Measurements from ENCODE around the gene NANS.
"Not testable (repeated sequence)": the region's sequence is repeated elsewhere in the genome, so short reads cannot be mapped to it uniquely, and the experiment has no call there.

Gene NANS

DNA sequence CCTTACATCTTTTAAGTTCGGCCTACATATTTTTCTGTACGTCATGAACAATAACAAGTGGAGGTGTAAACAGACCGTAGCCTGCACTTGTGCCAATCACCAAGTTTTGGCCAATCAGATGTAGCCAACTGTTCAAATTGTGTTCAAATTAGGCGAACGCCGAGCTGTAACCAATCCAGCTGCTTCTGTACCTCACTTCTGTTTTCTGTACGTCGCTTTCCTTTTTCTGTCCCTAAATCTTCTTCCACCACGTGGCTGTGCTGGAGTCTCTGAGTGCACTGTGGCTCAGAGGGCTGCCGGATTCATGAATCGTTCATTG, 36.0 kb downstream of the NANS start:
- Histone ChIP-seq H3K4me3 (no peak overlapping the region), H3K27ac (peak overlapping the region in 7 of 21 experiments; percentile 17 to 71 (median 50))

DNA sequence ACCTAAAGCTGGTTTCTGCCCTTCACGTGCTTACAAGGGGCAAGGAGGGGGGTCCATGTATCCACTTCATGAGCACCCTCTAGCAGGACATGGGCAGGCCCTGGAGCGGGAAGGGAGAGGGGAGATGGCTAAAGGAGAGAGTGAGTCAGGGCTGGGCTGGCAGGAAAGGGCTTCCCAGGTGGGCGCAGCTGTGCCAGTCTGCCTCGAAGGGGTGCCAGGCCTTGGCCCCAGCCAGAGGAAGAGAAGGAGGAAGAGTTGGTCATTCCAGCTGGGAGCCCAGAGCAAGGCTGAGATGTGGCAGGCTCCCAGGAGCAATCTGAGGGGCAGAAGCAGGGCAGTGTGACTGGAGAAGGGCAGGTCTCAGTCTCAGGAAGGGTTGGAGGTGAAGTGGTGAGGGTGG, 37.8 kb downstream of the NANS start:
- Histone ChIP-seq H3K27ac (peak overlapping the region in 2 of 21 experiments; percentile 42 to 44), H3K4me3 (no peak overlapping the region)

DNA sequence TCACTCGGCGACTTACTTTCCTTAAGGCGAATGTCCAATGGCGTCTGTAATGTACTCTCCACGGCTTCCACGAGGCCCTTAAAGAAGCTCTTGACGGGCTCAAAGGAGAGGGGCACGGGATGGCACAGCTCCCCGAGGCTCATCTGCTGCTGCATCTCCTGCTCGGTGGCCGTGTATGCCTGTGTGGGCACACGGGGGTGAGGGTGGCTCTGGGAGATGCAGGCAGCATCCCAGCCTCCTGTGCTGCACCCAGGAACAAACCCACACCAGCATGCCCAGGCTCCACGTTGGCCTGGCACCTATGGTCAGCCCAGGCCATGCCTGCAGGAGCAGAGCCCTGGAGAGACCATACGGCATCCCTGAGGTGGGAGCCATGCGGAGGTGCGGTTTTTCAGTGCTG, 38.3 kb downstream of the NANS start:
- H3K27ac ChIP-seq = peak overlapping the region in 1 of 21 experiments; percentile 44
- H3K4me3 ChIP-seq = no peak overlapping the region

DNA sequence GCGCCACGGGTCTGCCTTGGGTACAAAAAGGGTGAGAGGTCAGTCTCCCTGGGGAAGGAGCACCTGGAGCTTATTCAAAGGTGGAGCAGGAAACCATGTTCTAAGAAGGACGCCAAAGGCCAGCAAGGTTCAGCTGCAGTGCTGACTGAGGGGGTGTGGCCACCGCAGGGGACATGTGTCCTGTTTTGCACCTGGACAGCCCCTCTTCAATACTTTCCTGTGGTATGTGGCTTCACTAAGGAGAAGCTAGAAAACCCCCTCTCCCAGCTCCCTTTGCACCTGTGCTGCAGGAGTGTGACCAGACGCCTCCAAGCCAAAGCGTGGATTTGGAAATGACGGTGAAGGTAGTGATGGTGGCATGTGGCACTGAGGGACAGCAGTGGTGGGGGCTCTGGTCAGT, 38.9 kb downstream of the NANS start:
- Histone ChIP-seq H3K27ac (no peak overlapping the region), H3K4me3 (no peak overlapping the region)

DNA sequence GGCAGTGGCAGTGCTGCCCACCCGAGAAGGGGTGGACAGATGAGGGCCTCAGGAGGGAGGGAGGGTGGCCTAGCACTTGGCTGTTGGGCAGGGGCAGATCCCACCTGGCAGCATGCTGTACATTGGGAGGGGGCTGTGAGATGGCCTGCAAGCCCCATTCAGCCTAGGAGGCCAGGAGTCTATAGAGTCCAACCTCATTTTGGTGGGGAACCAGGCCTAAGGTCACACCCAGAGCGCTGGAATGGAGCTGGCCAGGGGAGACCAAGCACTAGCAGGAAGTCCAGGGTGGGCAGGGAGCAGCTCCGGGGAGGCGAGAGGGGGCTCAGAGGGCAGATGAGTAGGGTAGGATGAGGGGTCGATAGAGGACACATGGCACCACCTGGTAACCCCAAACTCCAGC, 39.6 kb downstream of the NANS start:
- H3K27ac ChIP-seq = peak overlapping the region in 2 of 21 experiments; percentile 76 to 93
- H3K4me3 ChIP-seq = no peak overlapping the region

DNA sequence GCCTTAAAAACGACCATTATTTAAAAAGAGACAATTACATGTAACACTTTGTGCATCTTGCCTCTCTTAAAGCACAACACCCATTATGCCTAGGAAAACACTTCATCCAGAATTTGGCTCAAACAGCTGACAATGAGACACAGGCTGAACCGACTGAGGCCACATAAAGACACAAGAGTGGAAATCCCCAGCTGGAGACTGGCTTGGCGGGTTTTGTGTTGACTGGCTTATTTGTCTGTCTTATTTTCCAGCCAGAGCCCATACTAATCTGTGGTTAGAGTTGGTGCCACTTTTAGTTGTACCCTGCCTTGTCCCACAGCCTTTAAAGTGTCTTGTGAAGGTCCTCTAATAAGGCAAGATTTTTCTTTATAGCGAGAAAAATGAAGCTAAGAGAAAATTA, 41.3 kb downstream of the NANS start:
- H3K27ac ChIP-seq = peak overlapping the region in 13 of 21 experiments; percentile 6 to 93 (median 50)

DNA sequence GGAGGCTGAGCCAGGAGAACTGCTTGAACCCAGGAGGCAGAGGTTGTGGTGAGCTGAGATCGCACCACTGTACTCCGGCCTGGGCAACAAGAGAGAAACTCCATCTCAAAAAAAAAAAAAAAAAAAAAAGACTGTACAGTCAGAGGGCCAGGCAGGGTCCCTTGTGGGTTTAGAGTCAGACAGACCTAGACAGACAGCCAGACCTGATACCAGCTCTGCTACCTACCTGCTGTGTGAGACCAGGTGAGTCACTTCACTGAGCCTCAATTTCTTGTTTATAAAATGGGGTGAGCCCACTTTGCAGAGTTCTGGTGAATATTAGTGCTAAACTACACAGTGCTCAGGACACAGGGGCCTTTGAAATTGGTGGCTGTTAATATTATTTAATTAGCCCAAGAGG, 42.8 kb downstream of the NANS start:
- Histone ChIP-seq H3K27ac (peak overlapping the region in 11 of 21 experiments; percentile 1 to 93 (median 59)), H3K4me3 (no peak overlapping the region)

More for the DNA sequence above, 41.3 kb downstream of the NANS start:
- H3K4me3 ChIP-seq = no peak overlapping the region

DNA sequence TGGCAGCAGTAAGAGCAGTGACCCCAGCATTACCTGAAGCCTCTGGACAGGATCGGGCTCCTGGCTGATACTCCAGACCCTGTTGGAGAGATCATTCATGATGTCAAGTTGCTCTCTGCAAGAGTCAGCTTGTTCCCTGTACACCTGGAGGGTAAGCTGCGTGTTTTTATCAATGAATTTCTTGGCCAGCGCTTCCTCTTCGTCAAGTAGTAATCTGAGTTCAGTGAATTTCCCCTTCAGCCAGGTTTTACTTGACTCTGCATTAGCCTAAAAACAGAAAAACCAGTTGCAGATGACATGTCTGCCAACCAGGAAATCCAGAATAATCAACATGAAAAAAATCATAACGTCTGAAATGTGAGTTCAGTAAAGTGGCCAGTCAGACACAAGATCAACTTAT, 43.4 kb downstream of the NANS start:
- Histone ChIP-seq H3K4me3 (no peak overlapping the region), H3K27ac (peak overlapping the region in 10 of 21 experiments; percentile 1 to 93 (median 60))

DNA sequence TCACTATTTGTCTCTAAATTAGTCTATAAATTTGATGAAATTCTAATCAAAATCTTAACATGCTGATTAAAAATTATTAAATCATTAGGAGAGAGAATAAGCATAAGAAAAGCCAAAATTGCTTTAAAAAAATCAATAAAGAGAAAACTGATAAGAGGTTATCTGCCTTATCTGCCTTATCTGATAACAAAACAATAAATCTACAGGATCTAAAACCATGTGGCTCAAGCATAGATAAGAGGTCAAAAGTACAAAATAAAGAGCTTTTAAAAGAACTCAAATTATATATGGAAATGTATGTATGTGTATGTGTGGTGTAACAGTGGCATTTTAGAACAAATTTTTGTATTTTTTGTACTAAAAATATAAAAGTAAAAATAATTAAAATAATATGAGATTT, 43.9 kb downstream of the NANS start:
- Histone ChIP-seq H3K27ac (peak overlapping the region in 8 of 21 experiments; percentile 14 to 93 (median 72)), H3K4me3 (no peak overlapping the region)

DNA sequence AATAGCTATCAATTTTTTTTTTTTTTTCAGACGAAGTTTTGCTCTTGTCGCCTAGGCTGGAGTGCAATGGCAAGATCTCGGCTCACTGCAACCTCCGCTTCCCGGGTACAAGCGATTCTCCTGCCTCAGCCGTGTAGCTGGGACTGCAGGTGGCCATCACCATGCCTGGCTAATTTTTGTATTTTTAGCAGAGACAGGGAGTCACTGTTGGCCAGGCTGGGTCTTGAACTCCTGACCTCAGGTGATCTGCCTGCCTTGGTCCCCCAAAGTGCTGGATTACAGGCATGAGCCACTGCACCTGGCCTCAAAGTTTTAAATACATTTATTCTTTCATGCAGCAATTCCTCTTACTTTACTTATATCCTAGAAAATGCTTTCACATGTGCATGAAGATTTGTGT, 44.9 kb downstream of the NANS start:
- peak overlapping the region in 10 of 21 experiments; percentile 11 to 93 (median 66) for H3K27ac ChIP-seq

DNA sequence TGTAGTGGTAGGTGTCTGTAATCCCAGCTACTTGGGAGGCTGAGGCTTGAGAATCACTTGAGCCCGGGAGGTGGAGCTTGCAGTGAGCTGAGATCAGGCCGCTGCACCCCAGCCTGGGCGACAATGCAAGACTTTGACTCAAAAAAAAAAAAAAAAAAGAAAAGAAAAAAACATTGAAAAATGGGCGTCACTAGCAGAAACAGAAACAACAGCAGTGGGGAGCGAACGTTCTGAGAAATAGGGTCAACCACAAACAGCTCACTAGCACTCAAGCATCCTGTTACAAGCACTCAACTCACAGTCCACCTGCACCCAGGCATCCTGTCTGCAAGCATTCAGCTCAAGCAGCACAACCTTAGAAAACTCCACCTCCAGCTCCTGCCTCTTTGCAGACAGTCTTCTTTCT, 45.3 kb downstream of the NANS start:
- H3K4me3 ChIP-seq = no peak overlapping the region
- H3K27ac ChIP-seq = peak overlapping the region in 12 of 21 experiments; percentile 8 to 93 (median 62)

More for the DNA sequence above, 44.9 kb downstream of the NANS start:
- no peak overlapping the region for H3K4me3 ChIP-seq

DNA sequence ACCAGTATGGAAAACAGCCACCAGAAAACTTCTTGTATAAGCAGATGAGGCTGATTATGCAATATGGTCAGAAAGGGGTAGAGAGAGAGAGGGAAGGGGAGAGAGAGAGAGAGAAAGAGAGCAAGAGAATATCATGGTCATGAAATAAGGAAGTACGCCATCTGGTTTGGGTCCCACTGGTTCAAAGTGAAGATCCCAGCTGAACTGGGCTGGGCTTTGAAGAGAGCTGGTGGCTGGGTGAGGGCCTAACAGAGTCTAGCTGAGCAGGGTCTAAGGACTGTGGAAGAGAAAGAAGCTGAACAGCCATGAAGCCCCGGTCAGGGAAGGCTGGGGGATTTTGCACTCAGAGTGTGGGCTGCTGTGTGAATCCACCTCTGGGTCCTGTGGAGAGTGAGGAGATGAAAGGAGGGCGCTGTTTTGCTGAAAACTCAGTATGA, 47.9 kb downstream of the NANS start:
- H3K4me3 ChIP-seq = no peak overlapping the region
- peak overlapping the region in 15 of 21 experiments; percentile 2 to 93 (median 42) for H3K27ac ChIP-seq

DNA sequence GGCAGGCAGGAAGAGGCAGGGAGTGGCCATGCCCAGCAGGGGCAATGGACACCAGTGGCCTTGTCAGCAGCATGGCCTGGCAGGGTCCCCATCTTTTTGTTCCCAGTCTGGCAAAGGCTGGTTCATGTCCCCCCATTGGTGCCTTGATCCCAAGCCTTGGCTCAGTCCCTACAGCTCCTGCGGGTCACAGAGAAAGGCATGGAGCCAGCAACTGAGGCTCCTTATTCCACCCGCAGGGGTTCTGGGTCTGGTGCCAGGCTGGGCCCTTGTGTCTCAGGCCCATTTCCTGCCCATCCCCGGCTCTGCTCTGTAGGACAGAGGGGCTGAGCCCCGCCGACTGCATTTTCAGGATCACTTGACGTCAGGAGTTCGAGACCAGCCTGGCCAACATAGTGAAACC, 48.5 kb downstream of the NANS start:
- Histone ChIP-seq H3K27ac (peak overlapping the region in 14 of 21 experiments; percentile 2 to 93 (median 47)), H3K4me3 (no peak overlapping the region)

DNA sequence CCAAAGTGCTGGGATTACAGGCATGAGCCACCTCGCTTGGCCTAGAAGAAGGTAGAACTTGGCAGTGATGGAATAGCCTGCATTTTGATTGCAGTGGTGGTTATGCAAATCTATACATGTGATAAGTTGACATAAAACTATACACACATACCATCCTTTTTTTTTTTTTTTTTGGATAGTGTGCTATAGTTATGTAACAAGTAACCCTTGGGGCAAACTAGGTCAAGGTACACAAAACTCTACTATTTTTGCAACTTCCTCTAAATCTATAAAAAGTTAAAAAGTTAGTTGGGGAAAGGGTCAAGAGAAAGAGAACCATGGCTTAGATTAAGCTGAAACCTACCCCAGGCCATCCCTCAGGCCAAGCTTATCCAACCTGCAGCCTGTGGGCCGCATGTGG, 51.4 kb downstream of the NANS start:
- H3K27ac ChIP-seq = peak overlapping the region in 11 of 21 experiments; percentile 8 to 93 (median 63)
- H3K4me3 ChIP-seq = no peak overlapping the region

DNA sequence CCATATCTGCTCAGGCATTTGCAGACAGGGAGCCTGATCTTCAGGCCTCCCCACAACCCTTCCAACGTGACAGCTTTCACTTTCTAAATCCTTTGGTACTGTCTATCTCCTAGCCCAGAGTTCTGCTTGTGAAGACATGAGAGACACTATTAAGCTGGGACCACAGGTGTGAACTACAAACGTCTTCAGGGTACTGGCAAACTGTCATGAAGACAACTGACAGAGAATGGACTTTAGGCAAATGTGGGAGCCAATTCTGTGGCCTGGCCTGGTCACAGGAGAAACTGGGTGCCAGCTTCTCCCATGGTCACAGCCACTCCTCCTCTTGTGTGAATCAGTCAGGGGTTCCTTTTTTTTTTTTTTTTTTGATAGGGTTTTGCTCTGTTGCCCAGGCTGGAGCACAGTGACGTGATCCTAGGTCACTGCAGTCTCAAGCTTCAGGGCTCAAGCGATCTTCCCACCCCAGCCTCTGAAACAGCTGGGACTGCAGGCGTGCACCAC, 52.0 kb downstream of the NANS start:
- peak overlapping the region in 12 of 21 experiments; percentile 8 to 93 (median 62) for H3K27ac ChIP-seq
- no peak overlapping the region for H3K4me3 ChIP-seq

DNA sequence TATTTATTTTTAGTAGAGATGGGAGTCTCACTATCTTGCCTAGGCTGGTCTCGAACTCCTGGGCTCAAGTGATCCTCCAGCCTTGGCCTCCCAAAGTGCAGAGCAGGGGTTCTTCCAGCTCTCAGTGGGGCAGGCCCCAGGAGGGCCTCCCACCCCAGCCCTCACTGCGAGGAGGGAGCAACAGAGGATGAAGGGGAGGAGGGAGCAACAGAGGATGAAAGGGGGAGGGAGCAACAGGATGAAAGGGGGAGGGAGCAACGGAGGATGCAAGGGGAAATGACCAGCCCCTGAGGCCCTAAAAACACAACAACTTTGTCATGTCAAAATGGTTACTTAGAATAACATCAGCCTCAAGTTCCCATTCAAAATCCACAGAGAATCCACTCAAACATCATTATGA, 52.5 kb downstream of the NANS start:
- no peak overlapping the region for H3K4me3 ChIP-seq
- peak overlapping the region in 11 of 21 experiments; percentile 8 to 93 (median 60) for H3K27ac ChIP-seq

DNA sequence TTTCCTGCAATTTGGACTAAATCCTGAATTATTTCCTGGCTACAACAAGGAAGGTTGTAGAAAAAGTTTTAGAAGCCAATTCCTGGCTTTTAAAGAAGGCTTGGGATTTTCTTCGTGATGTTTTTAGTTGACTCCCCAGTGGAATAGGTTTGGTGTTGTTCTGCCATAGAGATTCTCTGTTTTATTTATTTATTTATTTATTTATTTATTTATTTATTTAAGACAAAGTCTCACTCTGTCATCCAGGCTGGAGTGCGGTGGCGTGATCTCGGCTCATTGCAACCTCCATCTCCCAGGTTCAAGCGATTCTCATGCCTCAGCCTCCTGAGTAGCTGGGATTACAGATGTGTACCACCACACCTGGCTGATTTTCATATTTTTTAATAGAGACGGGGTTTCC, 60.6 kb downstream of the NANS start:
- H3K4me3 ChIP-seq, H3K27ac ChIP-seq: not testable (repeated sequence)

DNA sequence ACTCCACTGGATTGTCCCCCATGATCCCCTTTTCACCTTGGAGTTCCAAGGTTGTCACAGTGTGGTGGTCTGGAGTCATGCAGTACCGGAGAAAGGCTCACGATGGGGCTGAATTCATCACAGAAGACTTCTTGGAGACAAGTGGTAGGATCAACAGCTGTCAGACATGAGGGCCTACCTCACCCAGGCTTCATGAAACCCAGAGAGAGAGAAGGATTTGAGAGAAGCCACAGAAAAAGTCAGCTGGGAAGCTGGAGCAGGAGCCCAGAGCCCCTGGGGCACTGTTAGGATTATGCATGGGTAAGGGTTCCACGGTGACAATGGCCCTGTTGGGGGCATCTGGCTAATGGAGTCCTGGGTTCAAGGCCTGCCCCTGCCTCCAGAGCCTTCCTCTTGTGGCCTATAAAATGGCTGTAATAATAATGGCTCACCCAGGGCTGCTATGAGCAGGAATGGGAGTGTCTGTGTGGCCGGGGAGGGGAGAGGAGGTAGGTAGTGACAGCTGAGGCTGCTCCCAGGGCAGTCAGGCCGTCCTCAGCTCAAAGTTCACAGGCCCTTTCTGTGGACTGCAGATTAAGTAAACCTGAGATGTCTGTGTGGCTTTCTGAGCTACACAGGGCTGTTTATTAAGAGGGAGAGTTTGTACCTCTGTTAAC, 61.6 kb downstream of the NANS start:
- H3K27ac ChIP-seq = peak overlapping the region in 20 of 21 experiments; percentile 72 to 95 (median 88)

DNA sequence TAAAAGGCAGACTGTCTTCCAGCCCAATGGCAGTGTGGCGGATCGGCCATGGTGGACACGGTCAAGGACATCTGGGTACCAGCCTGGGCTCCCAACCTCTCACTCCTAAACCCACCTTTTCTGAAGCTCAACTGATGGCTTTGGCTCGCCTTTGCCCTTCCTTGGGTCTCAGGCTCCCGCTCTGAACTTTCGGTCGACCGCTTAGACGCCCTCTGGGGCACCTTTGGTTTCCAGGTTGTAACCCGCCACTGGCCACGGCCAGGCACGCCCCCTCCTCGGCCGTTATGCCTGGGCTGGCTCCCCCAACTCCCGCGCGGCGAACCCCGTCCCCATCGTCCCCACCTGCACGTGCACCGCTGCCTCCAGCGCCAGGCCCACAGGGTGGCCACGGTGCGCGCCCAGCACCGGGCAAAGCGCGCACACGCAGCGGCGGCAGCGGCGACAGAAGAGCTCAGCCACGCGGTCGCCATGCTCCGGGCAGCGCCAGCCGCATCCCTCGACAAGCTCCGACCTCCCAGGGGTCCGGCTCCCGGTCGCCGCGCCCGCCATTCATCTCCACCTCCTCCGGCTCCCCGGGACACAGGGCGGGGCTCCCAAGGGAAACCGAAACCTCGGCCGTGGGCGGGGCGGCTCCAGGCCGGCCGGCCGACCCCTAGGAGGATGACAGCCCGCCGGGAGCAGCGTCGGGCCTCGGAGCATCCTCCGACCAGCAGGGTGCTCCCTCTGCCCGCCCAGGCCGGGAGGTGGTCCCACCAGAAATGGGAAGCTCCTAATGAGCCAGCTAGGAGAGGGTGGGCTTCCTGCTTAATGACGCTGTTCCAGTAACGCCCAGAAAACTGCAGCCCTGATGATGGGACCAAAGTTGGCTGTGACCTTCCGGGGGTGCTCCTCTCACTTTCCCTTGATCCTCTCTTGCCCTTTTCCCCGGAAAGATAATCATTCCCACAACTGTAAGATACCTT, 62.4 kb downstream of the NANS start, which contains the start of gene TRIM14:
Gene TRIM14 (minus strand): TSS at position 583 of the 962 bp plus-strand sequence. CDS start 34 bp downstream, at position 549.
- peak within 1 kb of the TSS; percentile 48 to 82 (median 63) for H3K4me3 ChIP-seq
- peak within 1 kb of the TSS; percentile 72 to 95 (median 87) for H3K27ac ChIP-seq

More for the DNA sequence above, 61.6 kb downstream of the NANS start:
- H3K4me3 ChIP-seq = peak overlapping the region; percentile 48 to 82 (median 63)

DNA sequence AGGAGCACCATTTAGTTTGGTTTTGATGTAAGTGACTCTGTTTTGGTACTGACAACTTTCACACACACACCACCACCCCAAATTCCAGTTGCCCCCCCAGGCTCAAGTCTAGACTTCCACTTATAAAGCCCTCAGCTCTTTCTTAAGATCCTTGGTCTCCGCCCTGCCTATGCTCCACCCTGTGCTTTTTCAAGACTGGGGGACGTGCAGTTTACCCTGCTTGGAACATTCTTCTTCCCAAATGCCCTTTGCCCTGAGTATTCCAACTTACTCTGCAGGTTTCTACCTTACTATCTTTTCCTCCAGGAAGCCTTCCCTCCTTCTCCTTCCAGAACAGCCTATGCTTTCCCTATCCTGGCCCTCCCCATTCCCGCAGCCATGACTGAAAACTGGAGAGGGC, 63.9 kb downstream of the NANS start:
- Histone ChIP-seq H3K27ac (peak overlapping the region in 17 of 21 experiments; percentile 2 to 95 (median 65)), H3K4me3 (no peak overlapping the region)
